Heart right ventricle (tissue), 16 donors: ENCODE data around the gene BRF1. TPM values are rescaled to one million over a fixed set of nuclear protein-coding genes. Genes with fewer than 3 reads are reported as not detected.

Experiments
- ATAC-seq, 8 donors: fragments of 200-7000 bp; cut with Tn5 transposase; one replicate each; pipeline ENCODE4 v1.9.1; 2020; ENCODE audit warnings: mild to moderate bottlenecking in 8 of 8, moderate library complexity in 8 of 8, moderate number of reproducible peaks in 1 of 8
- DNase-seq, 2 donors: peaks; one replicate each; pipeline ENCODE4 v3.0.0-alpha.2; 2020
- H3K27ac ChIP-seq, 10 donors: fragments of 200-600 bp; sonication (generic) in 2 of 10; one replicate each; pipeline versions ENCODE4 v1.5.0 to v1.8.0; 2020 to 2022; ENCODE audit warnings: mild to moderate bottlenecking in 3 of 10
- H3K27me3 ChIP-seq, 7 donors: fragments of 200-600 bp; one replicate each; pipeline ENCODE4 v1.8.0; 2021 to 2022; ENCODE audit warnings: mild to moderate bottlenecking in 2 of 7
- H3K36me3 ChIP-seq, 9 donors: fragments of 200-600 bp; sonication (generic) in 1 of 9; one replicate each; pipeline versions ENCODE4 v1.5.0 to v1.8.0; 2020 to 2022; ENCODE audit warnings: mild to moderate bottlenecking in 2 of 9
- H3K4me1 ChIP-seq, 9 donors: fragments of 200-600 bp; sonication (generic) in 1 of 9; one replicate each; pipeline versions ENCODE4 v1.5.0 to v1.8.0; 2020 to 2022; ENCODE audit warnings: mild to moderate bottlenecking in 4 of 9
- H3K4me3 ChIP-seq, 10 donors: fragments of 200-600 bp; sonication (generic) in 2 of 10; one replicate each; pipeline versions ENCODE4 v1.5.0 to v1.8.0; 2020 to 2022; ENCODE audit warnings: mild to moderate bottlenecking in 7 of 10, moderate library complexity in 2 of 10
- H3K9me3 ChIP-seq, 11 donors: fragments of 200-600 bp in 10 of 11; sonication (generic) in 2 of 11; one replicate each; pipeline versions ENCODE4 v1.5.0 to v1.8.0; 2013 to 2022; ENCODE audit warnings: mild to moderate bottlenecking in 2 of 11, control low read depth in 1 of 11, moderate library complexity in 1 of 11
- WGBS, 2 donors: extraction: QIAGEN DNeasy Blood & Tissue Kit; methylation state at CpG; one replicate each; pipeline ENCODE4 v1.1.7; 2013; ENCODE audit warnings: inconsistent platforms in 1 of 2; 5-methylcytosine and 5-hydroxymethylcytosine counted together
- intact Hi-C, 10 donors: fragments of 100-400 bp; cut with DNase I; formaldehyde crosslinking; loops; one replicate each; pipeline versions ENCODE4 v1.11.1 to v1.14.2; 2022
- polyA plus RNA-seq, 2 donors: library from polyadenylated mRNA; stranded (reverse); fragments of 200-250 nt; gene quantifications; one replicate each; pipeline ENCODE4 v1.2.3, GENCODE V29; 2013
- total RNA-seq, 10 donors: library from RNA; stranded (reverse); fragmentation: NEBNext Ultra II Directional in 3 of 10; extraction: Animal tissue kit (Norgen Biotek cat#: 25700) in 3 of 10; gene quantifications; one replicate each; pipeline versions ENCODE4 v1.2.1 to v1.2.4, GENCODE V29; 2021 to 2023
- TF ChIP-seq, protein P1 (sequence below), 9 donors: fragments of 200-600 bp; sonication (generic) in 2 of 9; IDR thresholded peaks; one replicate each; pipeline versions ENCODE4 v1.5.0 to v1.8.0; 2021 to 2022; ENCODE audit warnings: antibody characterized with exemption in 9 of 9, mild to moderate bottlenecking in 5 of 9, moderate library complexity in 1 of 9
- donor health status: Arrhythmogenic right ventricular cardiomyopathy.
- donor health status: ischemic (EF 13 %, LVEDD 7.1; RV severe dilation, severe dysfunction).
- donor health status: healthy with polysubstance abuse.
- donor health status: DM: no; HTN: yes; CAD: no.
- donor health status: DM: no; HTN: no; CAD: no.
- donor health status: ischemic (EF 25% LVEDD 6.9; RV normal size, moderate dysfunction).
- donor health status: ischemic (EF 25% LVEDD 5.7; RV mildly dilated, moderate dysfunction).
- donor health status: healthy.
- donor health status: DM: yes; HTN: yes; CAD: no.
- donor health status: Ischemic cardiomyopathy.
- donor health status: ischemic (EF 35%, LVEDD 5.7; RV mildly dilated, moderate dysfunction).
- donor health status: nonischemic (EF 11% LVEDD 7.7; RV severe dilation, severe dysfunction).
- donor health status: DM: yes; HTN: yes; CAD: no.
- donor health status: PGD.
- donor health status: ischemic (EF 29% LVEDD 5.4; RV normal size, mild dysfunction).
- donor health status: nonischemic (EF 23%, LVEDD 6.1; RV moderate dilation, normal function).

BRF1 gene
- total and polyA plus RNA-seq, 12 donors: 12.7 to 30.8 (median 16.2) TPM

DNA sequence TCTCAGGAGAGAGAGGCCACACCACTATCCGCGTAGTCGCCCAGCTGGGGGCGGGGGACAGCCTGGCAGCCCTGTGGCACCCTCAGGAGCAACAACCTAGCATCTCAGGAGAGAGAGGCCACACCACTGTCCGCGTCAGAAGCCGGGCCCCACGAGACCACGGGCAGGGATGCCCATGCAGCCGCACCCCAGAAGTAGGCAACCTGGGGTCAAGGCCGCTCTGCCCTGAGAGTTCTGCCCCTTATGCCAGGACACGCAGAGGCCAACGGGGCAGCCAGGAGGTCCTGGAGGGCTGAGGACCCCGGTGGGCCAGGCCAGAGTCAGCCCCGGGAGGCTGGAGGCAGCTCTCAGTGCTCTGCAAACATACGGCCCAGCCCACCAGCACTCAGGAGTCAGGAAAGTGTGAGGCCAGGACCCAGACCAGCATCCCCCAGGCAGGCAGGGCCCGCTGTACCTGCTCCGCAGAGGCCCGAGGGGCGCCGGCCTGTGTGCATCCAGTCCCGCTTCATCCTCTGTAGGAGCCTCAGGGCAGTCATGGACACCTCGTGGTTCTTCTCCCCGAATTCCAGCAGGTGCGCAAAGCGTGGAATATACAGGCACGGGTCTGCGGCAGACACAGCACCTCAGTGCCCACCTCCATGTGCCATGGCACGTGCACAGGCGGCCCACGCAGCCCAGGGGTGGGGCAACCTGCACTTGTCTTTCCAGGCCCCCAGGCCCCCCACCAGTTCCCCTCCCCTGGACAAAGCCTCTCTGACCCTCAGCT, 59.8 kb downstream of the BRF1 start:
- Histone ChIP-seq H3K4me1 (peaks cover 0 to 7% (median 0%) of the 10 kb centered on the region in 9 donors), H3K9me3 (no peaks in the 10 kb centered on the region), H3K27me3 (no peaks in the 10 kb centered on the region), H3K36me3 (peaks cover 0 to 40% (median 0%) of the 10 kb centered on the region in 9 donors), H3K4me3 (no peak overlapping the region), H3K27ac (no peak overlapping the region)
- no peak for DNase-seq
- TF ChIP-seq, protein P1, sequence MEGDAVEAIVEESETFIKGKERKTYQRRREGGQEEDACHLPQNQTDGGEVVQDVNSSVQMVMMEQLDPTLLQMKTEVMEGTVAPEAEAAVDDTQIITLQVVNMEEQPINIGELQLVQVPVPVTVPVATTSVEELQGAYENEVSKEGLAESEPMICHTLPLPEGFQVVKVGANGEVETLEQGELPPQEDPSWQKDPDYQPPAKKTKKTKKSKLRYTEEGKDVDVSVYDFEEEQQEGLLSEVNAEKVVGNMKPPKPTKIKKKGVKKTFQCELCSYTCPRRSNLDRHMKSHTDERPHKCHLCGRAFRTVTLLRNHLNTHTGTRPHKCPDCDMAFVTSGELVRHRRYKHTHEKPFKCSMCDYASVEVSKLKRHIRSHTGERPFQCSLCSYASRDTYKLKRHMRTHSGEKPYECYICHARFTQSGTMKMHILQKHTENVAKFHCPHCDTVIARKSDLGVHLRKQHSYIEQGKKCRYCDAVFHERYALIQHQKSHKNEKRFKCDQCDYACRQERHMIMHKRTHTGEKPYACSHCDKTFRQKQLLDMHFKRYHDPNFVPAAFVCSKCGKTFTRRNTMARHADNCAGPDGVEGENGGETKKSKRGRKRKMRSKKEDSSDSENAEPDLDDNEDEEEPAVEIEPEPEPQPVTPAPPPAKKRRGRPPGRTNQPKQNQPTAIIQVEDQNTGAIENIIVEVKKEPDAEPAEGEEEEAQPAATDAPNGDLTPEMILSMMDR (IDR thresholded peaks at IDR 0.05): no peak
- WGBS, 2 donors: 96 to 97% methylated on average over 27 of the region's 31 CpGs
- ATAC-seq: peak in 2 of 8 donors; percentile 31 to 47
- intact Hi-C loops: no loop called here

DNA sequence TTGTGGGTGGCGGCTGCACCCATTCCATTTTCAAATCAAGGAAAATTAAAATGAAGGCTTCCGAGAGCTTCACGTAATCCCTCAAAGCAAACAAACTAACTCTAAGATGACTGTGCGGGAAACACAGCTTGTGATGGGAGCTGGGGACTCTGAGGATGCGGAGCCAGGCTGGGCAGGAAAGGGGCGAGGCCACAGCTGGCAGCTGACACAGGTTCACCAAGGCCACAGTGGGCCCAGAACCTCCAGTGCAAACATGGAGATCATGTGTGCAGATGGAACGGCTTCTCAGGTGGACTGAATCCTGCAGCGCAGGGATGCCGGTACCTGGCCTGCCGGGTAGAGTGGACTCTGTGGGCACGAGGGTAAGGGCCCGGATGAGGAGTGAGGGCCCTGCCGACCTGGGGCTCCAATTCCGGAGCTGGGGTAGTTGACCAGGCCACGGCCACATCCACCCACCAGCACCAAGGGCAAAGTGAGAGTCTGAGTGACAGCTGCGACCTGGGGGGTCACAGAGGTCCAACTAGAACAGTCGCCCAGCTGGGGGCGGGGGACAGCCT, 71.6 kb downstream of the BRF1 start:
- Histone ChIP-seq H3K27me3 (no peaks in the 10 kb centered on the region), H3K4me3 (no peak overlapping the region), H3K36me3 (peaks cover 0 to 50% (median 19%) of the 10 kb centered on the region in 9 donors), H3K9me3 (no peaks in the 10 kb centered on the region), H3K4me1 (no peaks in the 10 kb centered on the region), H3K27ac (no peak overlapping the region)
- ATAC-seq (peak in 1 of 8 donors; percentile 41), DNase-seq (no peak)
- TF ChIP-seq, protein P1 (IDR thresholded peaks at IDR 0.05): no peak
- intact Hi-C loops: no loop called here
- 94 to 95% methylated on average over 18 of the region's 18 CpGs for WGBS, 2 donors

DNA sequence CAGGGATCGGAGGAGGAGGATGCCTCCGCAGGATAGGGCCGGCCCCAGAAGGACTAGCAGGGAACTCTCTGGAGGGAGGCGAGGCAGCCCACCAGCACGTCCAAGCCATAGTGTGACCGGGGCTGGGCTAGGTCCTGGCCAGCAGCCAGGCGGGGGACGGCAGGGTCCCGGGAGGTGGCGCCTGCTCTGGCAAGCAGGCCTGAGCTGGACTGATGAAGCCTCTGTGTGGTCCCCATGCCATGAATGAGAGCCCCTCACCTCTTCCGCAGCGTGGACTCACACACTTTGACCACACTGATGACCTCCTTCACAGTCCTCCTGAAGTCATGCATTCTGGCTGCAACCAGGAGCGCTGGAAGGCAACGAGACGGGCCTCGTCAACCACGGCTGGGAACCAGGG, 72.2 kb downstream of the BRF1 start:
- no peak overlapping the region for H3K27ac ChIP-seq
- WGBS, 2 donors: 58 to 61% methylated on average over 17 of the region's 17 CpGs
- no peaks in the 10 kb centered on the region for H3K27me3 ChIP-seq
- TF ChIP-seq, protein P1 (IDR thresholded peaks at IDR 0.05): no peak
- ATAC-seq: peak in 6 of 8 donors; percentile 34 to 62 (median 46)
- no peak for DNase-seq
- H3K9me3 ChIP-seq: no peaks in the 10 kb centered on the region
- H3K4me1 ChIP-seq: no peaks in the 10 kb centered on the region
- intact Hi-C loops: no loop called here
- no peak overlapping the region for H3K4me3 ChIP-seq
- peaks cover 0 to 54% (median 22%) of the 10 kb centered on the region in 9 donors for H3K36me3 ChIP-seq

DNA sequence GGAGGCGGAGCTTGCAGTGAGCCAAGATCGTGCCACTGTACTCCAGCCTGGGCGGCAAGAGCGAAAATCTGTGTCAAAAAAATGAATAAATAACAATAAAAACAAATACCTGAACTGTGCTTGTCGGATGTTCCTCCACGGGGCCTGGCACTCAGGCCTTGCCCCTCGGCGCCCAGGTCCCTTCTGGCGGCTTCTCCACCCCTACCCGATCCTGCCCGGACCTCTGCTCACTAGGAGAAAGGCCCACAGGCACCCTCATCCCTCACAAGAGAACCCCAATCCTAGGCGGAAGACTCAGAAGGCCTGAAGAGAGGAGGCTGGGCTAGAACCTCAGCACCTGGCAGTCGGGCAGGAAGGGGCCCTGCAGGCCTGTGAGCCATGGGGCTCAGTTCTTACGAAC, 73.5 kb downstream of the BRF1 start:
- H3K4me1 ChIP-seq: no peaks in the 10 kb centered on the region
- 98% methylated on average over 14 of the region's 14 CpGs for WGBS, 2 donors
- no peaks in the 10 kb centered on the region for H3K27me3 ChIP-seq
- no peak overlapping the region for H3K27ac ChIP-seq
- no peaks in the 10 kb centered on the region for H3K9me3 ChIP-seq
- DNase-seq: no peak
- peaks cover 0 to 64% (median 22%) of the 10 kb centered on the region in 9 donors for H3K36me3 ChIP-seq
- TF ChIP-seq, protein P1 (IDR thresholded peaks at IDR 0.05): no peak
- no peak overlapping the region for H3K4me3 ChIP-seq
- ATAC-seq: no peak
- intact Hi-C loops: no loop called here
